Measurements from ENCODE around the gene HAND2. TPM values are rescaled to one million over a fixed set of nuclear protein-coding genes. Genes with fewer than 3 reads are reported as not detected.

HAND2 gene
- total RNA-seq, 4 donors from 2014 or later: 20.3 to 77.6 (median 23.7) TPM

DNA sequence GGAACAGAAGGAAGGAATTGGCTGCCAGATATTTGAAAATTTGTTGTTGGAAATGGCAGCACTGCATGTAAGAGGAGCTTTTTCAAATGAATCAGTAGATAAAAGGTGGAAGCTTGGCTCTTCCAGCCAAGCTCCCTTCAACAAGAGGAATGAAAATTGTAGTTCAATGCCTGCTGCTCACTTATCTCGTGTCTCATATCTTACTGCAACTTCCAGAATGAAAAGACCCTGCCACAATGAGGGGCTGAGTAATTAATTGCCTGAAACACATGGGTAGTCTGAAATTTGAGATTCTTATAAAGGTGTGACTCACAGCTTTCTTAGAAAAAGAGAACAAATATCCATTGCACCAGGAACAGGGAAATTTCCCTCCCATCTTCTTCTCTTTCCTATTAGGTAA is 53.0 kb downstream of the HAND2 start:
- intact Hi-C loops (cut with DNase I; ENCODE audit: low total_unique reads): no loop called here
- no peak overlapping the region for H3K27ac ChIP-seq
- no peaks in the 10 kb centered on the region for H3K9me3 ChIP-seq
- no peak for DNase-seq
- H3K4me3 ChIP-seq: no peak overlapping the region
- H3K4me1 ChIP-seq: no peaks in the 10 kb centered on the region
- H3K27me3 ChIP-seq: no peaks in the 10 kb centered on the region
- TF ChIP-seq POLR2A (IDR thresholded peaks at IDR 0.05) (no peak), CTCF (IDR thresholded peaks at IDR 0.05) (no peak)
- H3K36me3 ChIP-seq: no peaks in the 10 kb centered on the region

Other genes with a start within 250 kb of the HAND2 start
- 100 to 1,000 TPM in 1 of 4 donors, 10 to 100 TPM in 3; 19.4 to 194 (median 74.3) TPM for gene HMGB2, start 195.9 kb downstream of the HAND2 start, total RNA-seq
- gene SAP30, start 159.3 kb downstream of the HAND2 start, total RNA-seq: 10 to 100 TPM; 15.1 to 58.5 (median 25.7) TPM
- 1 to 10 TPM in 3 of 4 donors, not detected in 1; 1.3 to 4.1 (median 1.8) TPM for gene SCRG1, start 131.1 kb downstream of the HAND2 start, total RNA-seq